H1 (cell line): ENCODE data around the gene MTMR2. TPM values are rescaled to one million over a fixed set of nuclear protein-coding genes. Genes with fewer than 3 reads are reported as not detected.

Experiments used
- CTCF ChIA-PET: fragments of 300-600 bp; sonication (Branson Sonifier 250); formaldehyde crosslinking; loops from one replicate; lab custom pipeline; 2021; ENCODE audit not compliant: partially characterized antibody; lab: Charles Lee
- POLR2A ChIA-PET: fragments of 300-600 bp; sonication (Branson Sonifier 250); formaldehyde crosslinking; loops from one replicate; lab custom pipeline; 2021; ENCODE audit warnings: inconsistent platforms; ENCODE audit not compliant: partially characterized antibody; lab: Charles Lee
- DNase-seq, 2 experiments: peaks; one replicate each; pipeline versions ENCODE4 v3.0.0 to v3.0.0-alpha.2; 2010 to 2022; ENCODE audit warnings: low spot score in 2 of 2, low read depth in 1 of 2, mixed read lengths in 1 of 2
- FAIRE-seq: peaks from 2 replicates; lab custom pipeline; 2011; peaks lifted over from hg19 to GRCh38; lab: Jason Lieb, UNC
- H2AFZ ChIP-seq: 2 replicates; pipeline ENCODE4 v1.8.1; 2012; ENCODE audit warnings: low read length, inconsistent platforms
- H2AK5ac ChIP-seq: 2 replicates; pipeline ENCODE4 v1.6.1; 2013; ENCODE audit warnings: low read depth, low read length
- H2BK120ac ChIP-seq: replicated peaks from 2 replicates; pipeline ENCODE3; 2013; ENCODE audit warnings: low read depth, low read length, inconsistent platforms
- H2BK12ac ChIP-seq: 2 replicates; pipeline ENCODE4 v1.6.1; 2013; ENCODE audit warnings: low read depth, low read length
- H2BK15ac ChIP-seq: 2 replicates; pipeline ENCODE4 v1.6.1; 2013; ENCODE audit warnings: low read length
- H2BK20ac ChIP-seq: 2 replicates; pipeline ENCODE4 v1.6.1; 2013; ENCODE audit warnings: low read length
- H2BK5ac ChIP-seq: 2 replicates; pipeline ENCODE4 v1.6.1; 2013; ENCODE audit warnings: low read depth, low read length
- H3K14ac ChIP-seq: 2 replicates; pipeline ENCODE4 v1.6.1; 2013; ENCODE audit warnings: inconsistent platforms; ENCODE audit not compliant: insufficient read length
- H3K18ac ChIP-seq: 2 replicates; pipeline ENCODE4 v1.6.1; 2013; ENCODE audit warnings: low read length; ENCODE audit errors: extremely low read depth
- H3K23ac ChIP-seq: 2 replicates; pipeline ENCODE4 v1.6.1; 2013; ENCODE audit warnings: inconsistent platforms; ENCODE audit not compliant: insufficient read length
- H3K23me2 ChIP-seq: 2 replicates; pipeline ENCODE4 v1.6.1; 2013; ENCODE audit warnings: low read depth, low read length
- H3K27ac ChIP-seq: 2 replicates; pipeline ENCODE4 v1.6.1; 2011; ENCODE audit warnings: low read depth, low read length, inconsistent platforms
- H3K27me3 ChIP-seq, 4 experiments: replicated peaks in 1 of 4; 1 replicate in 1 of 4; 2 replicates in 3 of 4; pipeline versions ENCODE4 v1.6.1 to v1.8.1; 2011 to 2013; ENCODE audit warnings: low read length in 3 of 4, mild to moderate bottlenecking in 3 of 4, inconsistent platforms in 2 of 4, mixed read lengths in 2 of 4, moderate library complexity in 1 of 4; ENCODE audit not compliant: control insufficient read depth in 3 of 4, insufficient read depth in 3 of 4; ENCODE audit errors: extremely low read depth in 1 of 4
- H3K36me3 ChIP-seq, 4 experiments: 2 replicates each; pipeline versions ENCODE4 v1.6.1 to v1.8.1; 2011 to 2013; ENCODE audit warnings: mild to moderate bottlenecking in 4 of 4, low read length in 3 of 4, moderate library complexity in 2 of 4, control low read depth in 1 of 4, inconsistent platforms in 1 of 4; ENCODE audit not compliant: insufficient read depth in 4 of 4, control insufficient read depth in 2 of 4
- H3K4ac ChIP-seq: replicated peaks from 2 replicates; pipeline ENCODE3; 2013; ENCODE audit warnings: low read length, low read depth, mixed read lengths, inconsistent platforms; ENCODE audit not compliant: insufficient read length
- H3K4me1 ChIP-seq, 4 experiments: replicated peaks in 1 of 4; 1 replicate in 1 of 4; 2 replicates in 3 of 4; pipeline versions ENCODE4 v1.6.1 to v1.8.1; 2011 to 2013; ENCODE audit warnings: low read length in 3 of 4, inconsistent platforms in 2 of 4, mixed read lengths in 1 of 4; ENCODE audit not compliant: insufficient read depth in 4 of 4, control insufficient read depth in 3 of 4
- H3K4me2 ChIP-seq, 2 experiments: 2 replicates each; pipeline versions ENCODE4 v1.6.1 to v1.8.1; 2011 to 2013; ENCODE audit warnings: low read depth in 2 of 2, low read length in 2 of 2, control low read depth in 1 of 2, inconsistent platforms in 1 of 2, mild to moderate bottlenecking in 1 of 2; ENCODE audit not compliant: insufficient read depth in 1 of 2
- H3K4me3 ChIP-seq, 4 experiments: fragments of 200-600, 300-600 bp in 1 of 4; sonication (generic), shearing (Covaris generic), sonication (Bioruptor Twin) in 1 of 4; 2 replicates each; pipeline versions ENCODE4 v1.5.1 to v1.8.1; 2011 to 2016; ENCODE audit warnings: low read length in 4 of 4, low read depth in 3 of 4, control low read depth in 2 of 4, inconsistent platforms in 2 of 4, mild to moderate bottlenecking in 2 of 4, mixed read lengths in 1 of 4, moderate library complexity in 1 of 4; ENCODE audit not compliant: insufficient read depth in 2 of 4; ENCODE audit errors: extremely low read depth in 1 of 4
- H3K56ac ChIP-seq: replicated peaks from 2 replicates; pipeline ENCODE3; 2013; ENCODE audit warnings: low read depth, mild to moderate bottlenecking, mixed read lengths, low read length, inconsistent platforms; ENCODE audit not compliant: insufficient read length
- H3K79me1 ChIP-seq: 2 replicates; pipeline ENCODE4 v1.6.1; 2013; ENCODE audit warnings: low read depth, low read length, control low read depth
- H3K79me2 ChIP-seq, 2 experiments: 2 replicates each; pipeline versions ENCODE4 v1.6.1 to v1.8.1; 2012 to 2013; ENCODE audit warnings: low read length in 2 of 2, mild to moderate bottlenecking in 2 of 2, inconsistent platforms in 1 of 2; ENCODE audit not compliant: insufficient read depth in 2 of 2, control insufficient read depth in 1 of 2
- H3K9ac ChIP-seq, 4 experiments: replicated peaks in 1 of 4; 1 replicate in 1 of 4; 2 replicates in 3 of 4; pipeline versions ENCODE4 v1.6.1 to v1.8.1; 2011 to 2013; ENCODE audit warnings: low read depth in 3 of 4, low read length in 3 of 4, control low read depth in 2 of 4, mild to moderate bottlenecking in 2 of 4, moderate library complexity in 2 of 4, inconsistent platforms in 1 of 4; ENCODE audit errors: extremely low read depth in 1 of 4
- H3K9me3 ChIP-seq, 2 experiments: 2 replicates each; pipeline versions ENCODE4 v1.6.1 to v1.8.1; 2012 to 2013; ENCODE audit warnings: mild to moderate bottlenecking in 2 of 2, moderate library complexity in 2 of 2, control low read depth in 1 of 2, inconsistent platforms in 1 of 2, low read depth in 1 of 2, low read length in 1 of 2, mixed read lengths in 1 of 2; ENCODE audit not compliant: insufficient read depth in 2 of 2
- H4K20me1 ChIP-seq, 2 experiments: replicated peaks in 1 of 2; 2 replicates each; pipeline versions ENCODE3 to v1.8.1; 2011 to 2013; ENCODE audit warnings: inconsistent platforms in 2 of 2, low read length in 2 of 2, mild to moderate bottlenecking in 1 of 2; ENCODE audit not compliant: insufficient read depth in 2 of 2, control insufficient read depth in 1 of 2
- H4K5ac ChIP-seq: 2 replicates; pipeline ENCODE4 v1.6.1; 2013; ENCODE audit warnings: low read length, low read depth, mixed read lengths, inconsistent platforms; ENCODE audit not compliant: insufficient read length
- H4K8ac ChIP-seq: 2 replicates; pipeline ENCODE4 v1.8.0; 2013; ENCODE audit warnings: mild to moderate bottlenecking, moderate library complexity, low read length, inconsistent platforms; ENCODE audit not compliant: insufficient read depth; ENCODE audit errors: extremely low read depth
- H4K91ac ChIP-seq: replicated peaks from 2 replicates; pipeline ENCODE3; 2013; ENCODE audit warnings: low read length, mixed read lengths, inconsistent platforms; ENCODE audit not compliant: insufficient read length
- SAP30 ChIP-seq: fragments of 300-600 bp; sonication (generic); IDR thresholded peaks from 2 replicates; pipeline ENCODE4 v1.7.1; 2012; ENCODE audit warnings: low read length, moderate library complexity, mild to moderate bottlenecking, inconsistent platforms; ENCODE audit not compliant: insufficient read depth, insufficient replicate concordance
- WGBS, 2 experiments: shearing (Covaris generic) in 1 of 2; methylation state at CpG; one replicate each; pipeline versions ENCODE4 v1.1.6 to v1.1.7; 2013 to 2015; ENCODE audit warnings: low lambda C conversion rate in 2 of 2, mixed read lengths in 2 of 2, inconsistent platforms in 1 of 2, low coverage in 1 of 2, missing lambda C conversion rate in 1 of 2; ENCODE audit not compliant: insufficient replicate concordance in 2 of 2, insufficient coverage in 1 of 2, insufficient read length in 1 of 2; ENCODE audit errors: extremely low coverage in 1 of 2, missing lambda C conversion rate in 1 of 2; 5-methylcytosine and 5-hydroxymethylcytosine counted together
- polyA plus RNA-seq, 7 experiments: library from polyadenylated mRNA; depleted of rRNA in 3 of 7; stranded (reverse) in 5 of 7; unstranded in 2 of 7; fragments of >200 nt in 5 of 7; fragments of 200-250 nt in 2 of 7; gene quantifications; 1 replicate in 5 of 7; 2 replicates in 1 of 7; 4 replicates in 1 of 7; pipeline versions ENCODE4 v1.2.1 to v1.2.3, GENCODE V29; 2011 to 2013; ENCODE audit warnings: missing spikeins in 2 of 7, mixed read lengths in 2 of 7
- total RNA-seq: library from RNA; stranded (reverse); fragmentation: NEBNext Ultra II Directional; extraction: Animal tissue kit (Norgen Biotek cat#: 25700); gene quantifications from 2 replicates; pipeline ENCODE4 v1.2.1, GENCODE V29; 2021

MTMR2 gene
- total and polyA plus RNA-seq, 2 of the 8 experiments (the other 6 are each of a cell fraction or from before 2014, with no cell fraction given) = 16.7 to 52.9 TPM

- Histone ChIP-seq H3K79me2 (peaks cover 0 to 77% of the 10 kb centered on the region in 2 experiments; a peak in 2 of 4 replicates), H3K4me2 (no peak overlapping the region), H3K9ac (no peak overlapping the region), H4K20me1 (peaks cover 0 to 3% of the 10 kb centered on the region in 2 experiments), H2BK12ac (no peak overlapping the region), H3K27ac (no peak overlapping the region), H3K14ac (no peak overlapping the region), H3K4me1 (no peaks in the 10 kb centered on the region), H3K9me3 (no peaks in the 10 kb centered on the region), H4K5ac (no peak overlapping the region), H3K56ac (no peak overlapping the region), H3K36me3 (no peaks in the 10 kb centered on the region), H3K18ac (no peak overlapping the region), H2AK5ac (no peak overlapping the region), H2AFZ (no peak overlapping the region), H3K4me3 (no peak overlapping the region), H3K27me3 (no peaks in the 10 kb centered on the region), H2BK15ac (no peak overlapping the region), H4K8ac (no peak overlapping the region), H4K91ac (no peak overlapping the region), H3K79me1 (0 out of 2 replicates have a peak, but pooled peaks cover 7% of the 10 kb centered on the region), H2BK120ac (no peak overlapping the region), H2BK20ac (no peak overlapping the region), H2BK5ac (no peak overlapping the region), H3K23me2 (no peaks in the 10 kb centered on the region), H3K4ac (no peak overlapping the region), H3K23ac (no peak overlapping the region)
- 94% methylated on average over 2 of the region's 2 CpGs; no CpG with 5 or more reads in 1 of the 2 experiments for WGBS, 2 experiments
- CTCF ChIA-PET = interaction anchor here (0.7 to 1.0 kb wide), 3 partner anchors 55 to 1162 kb away, joined by 3 read pairs; partner anchors contain the start of gene MAML2
- no peak for DNase-seq
- FAIRE-seq = no peak
- no peak for TF ChIP-seq SAP30
- POLR2A ChIA-PET = no interaction called here
These were observed 7.9 kb downstream of the MTMR2 start for GRCh38 chr11:95916049-95916448.
